Measurements from ENCODE around the gene ZW10.

DNA sequence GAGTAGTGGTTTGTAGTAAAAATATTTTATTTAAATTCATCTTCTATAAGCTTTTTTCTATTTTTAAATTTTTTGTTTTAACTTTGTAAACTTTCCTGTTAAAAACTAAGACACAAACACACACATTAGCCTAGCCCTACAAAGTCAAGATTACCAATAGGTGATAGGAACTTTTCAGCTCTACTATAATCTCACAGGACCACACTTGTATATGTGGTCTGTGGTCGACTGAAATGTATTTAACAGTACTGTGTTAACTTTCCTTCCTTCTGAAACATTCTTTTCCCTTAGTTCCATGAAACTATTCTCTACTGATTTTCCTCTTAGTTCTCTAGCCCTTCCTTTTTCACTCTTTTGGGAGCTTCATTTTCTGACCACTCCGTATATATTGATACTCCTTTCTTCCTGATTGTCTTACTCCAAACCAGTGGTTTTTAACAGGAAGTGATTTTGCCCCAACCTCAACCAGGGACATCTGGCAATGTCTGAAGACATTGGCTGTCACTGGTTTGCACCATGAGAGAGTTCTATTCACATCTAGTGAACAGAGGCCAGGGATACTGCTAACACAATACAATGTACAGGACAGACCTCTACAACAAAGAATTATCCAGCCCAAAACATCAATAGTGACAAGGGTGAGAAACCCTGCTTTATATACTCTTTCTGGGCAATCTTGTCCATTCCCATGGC, 8.8 kb downstream of the ZW10 start:
- TF ChIP-seq, protein P1, sequence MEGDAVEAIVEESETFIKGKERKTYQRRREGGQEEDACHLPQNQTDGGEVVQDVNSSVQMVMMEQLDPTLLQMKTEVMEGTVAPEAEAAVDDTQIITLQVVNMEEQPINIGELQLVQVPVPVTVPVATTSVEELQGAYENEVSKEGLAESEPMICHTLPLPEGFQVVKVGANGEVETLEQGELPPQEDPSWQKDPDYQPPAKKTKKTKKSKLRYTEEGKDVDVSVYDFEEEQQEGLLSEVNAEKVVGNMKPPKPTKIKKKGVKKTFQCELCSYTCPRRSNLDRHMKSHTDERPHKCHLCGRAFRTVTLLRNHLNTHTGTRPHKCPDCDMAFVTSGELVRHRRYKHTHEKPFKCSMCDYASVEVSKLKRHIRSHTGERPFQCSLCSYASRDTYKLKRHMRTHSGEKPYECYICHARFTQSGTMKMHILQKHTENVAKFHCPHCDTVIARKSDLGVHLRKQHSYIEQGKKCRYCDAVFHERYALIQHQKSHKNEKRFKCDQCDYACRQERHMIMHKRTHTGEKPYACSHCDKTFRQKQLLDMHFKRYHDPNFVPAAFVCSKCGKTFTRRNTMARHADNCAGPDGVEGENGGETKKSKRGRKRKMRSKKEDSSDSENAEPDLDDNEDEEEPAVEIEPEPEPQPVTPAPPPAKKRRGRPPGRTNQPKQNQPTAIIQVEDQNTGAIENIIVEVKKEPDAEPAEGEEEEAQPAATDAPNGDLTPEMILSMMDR (conservative IDR thresholded peaks at IDR 0.05): no peak
- TF ChIP-seq EZH2 (IDR thresholded peaks at IDR 0.05; ENCODE audit: low read depth): no peak

All from PC-9 (cell line).